Rectal smooth muscle tissue (tissue), 1 donor: ENCODE measurements around the gene RABL2A.
"Not testable (repeated sequence)": the region's sequence is repeated elsewhere in the genome, so short reads cannot be mapped to it uniquely, and the experiment has no call there.

Experiments
- H3K27ac ChIP-seq: one replicate; pipeline ENCODE4 v1.7.0; 2013; ENCODE audit warnings: low read depth, low read length, inconsistent platforms
- H3K27me3 ChIP-seq: one replicate; pipeline ENCODE4 v1.7.0; 2013; ENCODE audit warnings: low read length; ENCODE audit not compliant: control insufficient read depth, insufficient read depth
- H3K36me3 ChIP-seq: one replicate; pipeline ENCODE4 v1.7.0; 2013; ENCODE audit warnings: low read length; ENCODE audit not compliant: control insufficient read depth, insufficient read depth
- H3K4me1 ChIP-seq: one replicate; pipeline ENCODE4 v1.7.0; 2013; ENCODE audit warnings: low read length; ENCODE audit not compliant: control insufficient read depth, insufficient read depth
- H3K4me3 ChIP-seq: one replicate; pipeline ENCODE4 v1.7.0; 2013; ENCODE audit warnings: low read length
- H3K9ac ChIP-seq: one replicate; pipeline ENCODE4 v1.7.0; 2013; ENCODE audit warnings: low read length

Gene RABL2A

GRCh38 chr2:113598180-113598579 lies 28.9 kb upstream of the RABL2A start:
- not testable (repeated sequence) for H3K36me3 ChIP-seq, H3K27me3 ChIP-seq, H3K4me1 ChIP-seq, H3K27ac ChIP-seq, H3K4me3 ChIP-seq, H3K9ac ChIP-seq

- H3K27ac ChIP-seq, H3K36me3 ChIP-seq, H3K4me1 ChIP-seq, H3K27me3 ChIP-seq, H3K4me3 ChIP-seq, H3K9ac ChIP-seq: not testable (repeated sequence)
Measured at GRCh38 chr2:113598738-113599137, 28.3 kb upstream of the RABL2A start.

GRCh38 chr2:113599208-113599607 lies 27.9 kb upstream of the RABL2A start:
- not testable (repeated sequence) for H3K27me3 ChIP-seq, H3K4me3 ChIP-seq, H3K4me1 ChIP-seq, H3K36me3 ChIP-seq, H3K27ac ChIP-seq, H3K9ac ChIP-seq

GRCh38 chr2:113602040-113602769 lies 24.9 kb upstream of the RABL2A start:
- not testable (repeated sequence) for H3K9ac ChIP-seq, H3K36me3 ChIP-seq, H3K27me3 ChIP-seq, H3K27ac ChIP-seq, H3K4me3 ChIP-seq, H3K4me1 ChIP-seq

GRCh38 chr2:113602869-113603466 lies 24.1 kb upstream of the RABL2A start:
- Histone ChIP-seq H3K36me3 (no peaks in the 10 kb centered on the region), H3K9ac (peak overlapping the region; percentile 3), H3K4me1 (no peaks in the 10 kb centered on the region), H3K4me3 (peak overlapping the region; percentile 57), H3K27me3 (no peaks in the 10 kb centered on the region), H3K27ac (peak overlapping the region; percentile 89)

- peak overlapping the region; percentile 89 for H3K27ac ChIP-seq
- peak overlapping the region; percentile 3 for H3K9ac ChIP-seq
- not testable (repeated sequence) for H3K27me3 ChIP-seq, H3K4me1 ChIP-seq, H3K36me3 ChIP-seq
- H3K4me3 ChIP-seq = peak overlapping the region; percentile 57
Measured at GRCh38 chr2:113603467-113604084, 23.5 kb upstream of the RABL2A start.

DNA sequence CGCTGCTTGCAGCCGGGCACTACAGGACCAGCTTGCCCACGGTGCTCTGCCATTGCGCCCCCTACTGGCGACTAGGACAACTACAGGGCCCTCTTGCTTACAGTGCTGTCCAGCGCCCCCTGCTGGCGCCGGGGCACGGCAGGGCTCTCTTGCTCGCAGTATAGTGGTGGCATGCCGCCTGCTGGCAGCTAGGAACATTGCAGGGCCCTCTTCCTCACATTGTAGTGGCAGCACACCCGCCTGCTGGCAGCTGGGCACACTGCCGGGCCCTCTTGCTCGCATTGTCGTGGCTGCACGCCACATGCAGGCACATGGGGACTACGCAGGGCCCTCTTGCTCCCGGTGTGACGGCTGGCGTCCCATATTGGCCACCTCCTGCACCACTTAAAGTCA lies 23.0 kb upstream of the RABL2A start:
- H3K9ac ChIP-seq = not testable (repeated sequence)

GRCh38 chr2:113604661-113605060 lies 22.4 kb upstream of the RABL2A start:
- not testable (repeated sequence) for H3K27ac ChIP-seq, H3K27me3 ChIP-seq, H3K4me3 ChIP-seq, H3K9ac ChIP-seq, H3K36me3 ChIP-seq, H3K4me1 ChIP-seq

More for the DNA sequence above, 23.0 kb upstream of the RABL2A start:
- not testable (repeated sequence) for H3K36me3 ChIP-seq, H3K27me3 ChIP-seq, H3K4me1 ChIP-seq
- peak overlapping the region; percentile 55 for H3K4me3 ChIP-seq
- H3K27ac ChIP-seq = peak overlapping the region; percentile 72

DNA sequence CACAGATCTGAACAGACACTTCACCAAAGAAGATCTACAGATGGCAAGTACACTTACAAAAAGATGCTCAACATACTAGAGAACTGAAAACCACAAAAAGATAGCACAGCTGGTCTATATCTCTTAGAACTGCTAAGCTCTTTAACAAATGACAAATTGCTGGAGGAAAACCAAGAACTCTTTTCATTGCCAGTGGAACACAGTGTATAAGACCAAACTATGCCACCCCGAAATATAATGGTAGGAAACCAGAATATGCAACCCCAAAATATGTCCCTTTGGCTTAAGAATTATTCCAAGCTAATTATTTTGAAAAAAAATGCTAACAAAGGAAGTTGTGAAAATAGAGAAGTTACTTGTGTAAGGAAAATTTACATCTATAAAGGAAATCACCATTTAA lies 21.0 kb upstream of the RABL2A start:
- not testable (repeated sequence) for H3K4me1 ChIP-seq, H3K27ac ChIP-seq

DNA sequence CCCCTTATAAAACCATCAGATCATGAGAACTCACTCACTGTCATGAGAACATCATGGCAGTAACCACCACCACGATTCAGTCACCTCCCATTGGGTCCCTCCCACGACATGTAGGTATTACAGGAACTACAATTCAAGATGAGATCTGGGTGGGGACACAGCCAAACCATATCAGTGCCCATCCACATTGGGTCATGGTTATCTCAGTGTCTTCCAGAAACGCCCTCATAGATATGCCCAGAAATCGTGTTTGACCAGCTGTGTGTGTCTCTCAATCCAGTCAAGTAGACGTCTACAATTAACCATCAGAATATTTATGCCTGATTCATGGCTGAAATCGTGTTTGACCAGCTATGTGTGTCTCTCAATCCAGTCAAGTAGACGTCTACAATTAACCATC lies 17.2 kb upstream of the RABL2A start:
- H3K27me3 ChIP-seq, H3K27ac ChIP-seq, H3K9ac ChIP-seq, H3K36me3 ChIP-seq, H3K4me1 ChIP-seq, H3K4me3 ChIP-seq: not testable (repeated sequence)

More for the DNA sequence above, 21.0 kb upstream of the RABL2A start:
- not testable (repeated sequence) for H3K27me3 ChIP-seq, H3K36me3 ChIP-seq, H3K9ac ChIP-seq, H3K4me3 ChIP-seq

- not testable (repeated sequence) for H3K27ac ChIP-seq, H3K27me3 ChIP-seq, H3K4me1 ChIP-seq, H3K4me3 ChIP-seq, H3K9ac ChIP-seq, H3K36me3 ChIP-seq
Measured at GRCh38 chr2:113621002-113621401, 6.1 kb upstream of the RABL2A start.

- H3K9ac ChIP-seq, H3K4me1 ChIP-seq, H3K4me3 ChIP-seq, H3K27ac ChIP-seq, H3K36me3 ChIP-seq, H3K27me3 ChIP-seq: not testable (repeated sequence)
Measured at GRCh38 chr2:113625906-113626305, 1.2 kb upstream of the RABL2A start.

- not testable (repeated sequence) for H3K27me3 ChIP-seq, H3K36me3 ChIP-seq, H3K4me1 ChIP-seq, H3K4me3 ChIP-seq, H3K9ac ChIP-seq, H3K27ac ChIP-seq
Measured at GRCh38 chr2:113632849-113633345, 5.8 kb downstream of the RABL2A start.
